Measurements from ENCODE around the gene PANK4. TPM values are rescaled to one million over a fixed set of nuclear protein-coding genes. Genes with fewer than 3 reads are reported as not detected.

The PANK4 gene
- total and polyA plus RNA-seq, 9 of the 15 experiments (the other 6 are each of a cell fraction or from before 2014, with no cell fraction given): 0.93 to 55.6 (median 31.5) TPM

GRCh38 chr1:2541619-2542245, 15.3 kb upstream of the PANK4 start (continued):
- TF ChIP-seq NR4A1 (CRISPR knock-in tag; IDR thresholded peaks at IDR 0.05) (no peak), NR4A1 (tag; IDR thresholded peaks at IDR 0.05) (peak; percentile 92), PTBP1 (IDR thresholded peaks at IDR 0.05; ENCODE audit: low read depth, low read length) (peak; percentile 95), ARHGAP35 (IDR thresholded peaks at IDR 0.05; ENCODE audit: partially characterized antibody) (peak; percentile 16), ZNF239 (CRISPR knock-in tag; IDR thresholded peaks at IDR 0.05) (no peak), E2F3 (CRISPR knock-in tag; IDR thresholded peaks at IDR 0.05) (no peak), ZFX (CRISPR knock-in tag; IDR thresholded peaks at IDR 0.05) (peak; percentile 78), MTA3 (IDR thresholded peaks at IDR 0.05; ENCODE audit: borderline replicate concordance) (peak; percentile 76; the same call in 1 of the 2 replicates), PKNOX1 (IDR thresholded peaks at IDR 0.05) (peak; percentile 86), HMGXB4 (CRISPR knock-in tag; IDR thresholded peaks at IDR 0.05) (no peak), MECOM (CRISPR knock-in tag; IDR thresholded peaks at IDR 0.05) (0 out of 2 replicates have a peak, but pooled peaks have one; percentile 62), TFAP4 (CRISPR knock-in tag; IDR thresholded peaks at IDR 0.05; ENCODE audit: borderline replicate concordance) (peak; percentile 63; the same call in 1 of the 2 replicates), TEAD1 (CRISPR knock-in tag; IDR thresholded peaks at IDR 0.05) (peak in 1 of 2 experiments; percentile 41; a peak in 1 of 4 replicates), ZNF165 (CRISPR knock-in tag; IDR thresholded peaks at IDR 0.05; ENCODE audit: borderline replicate concordance) (no peak), FOS (IDR thresholded peaks at IDR 0.05; ENCODE audit: extremely low read depth, insufficient read length) (no peak), ATF7 (IDR thresholded peaks at IDR 0.05) (peak; percentile 62), ZNF695 (CRISPR knock-in tag; IDR thresholded peaks at IDR 0.05) (no peak), RNF219 (CRISPR knock-in tag; IDR thresholded peaks at IDR 0.05) (no peak), MAZ (CRISPR knock-in tag; conservative IDR thresholded peaks at IDR 0.05 in 1 of 2, IDR thresholded peaks at IDR 0.05 in 1 of 2) (peak in 1 of 2 experiments; percentile 75; a peak in 2 of 4 replicates), GABPB1 (CRISPR knock-in tag; IDR thresholded peaks at IDR 0.05) (no peak), SMAD3 (CRISPR knock-in tag; conservative IDR thresholded peaks at IDR 0.05) (0 out of 2 replicates have a peak, but pooled peaks have one; percentile 28), MAX (CRISPR knock-in tag; IDR thresholded peaks at IDR 0.05) (peak; percentile 94), ELF4 (CRISPR knock-in tag; IDR thresholded peaks at IDR 0.05) (no peak), KDM1A (IDR thresholded peaks at IDR 0.05) (peak; percentile 95 to 99)
